GM23338 (cell line): ENCODE data around the gene HTD2. TPM values are rescaled to one million over a fixed set of nuclear protein-coding genes. Genes with fewer than 3 reads are reported as not detected.

Source experiments
- ATAC-seq: fragments of 200-7000 bp; cut with Tn5 transposase; 3 replicates; pipeline ENCODE4 v1.9.1; 2020
- DNase-seq: peaks from one replicate; pipeline ENCODE4 v3.0.0-alpha.2; 2015; ENCODE audit warnings: low spot score
- H2AFZ ChIP-seq: fragments of 200-600 bp; sonication (generic); 2 replicates; pipeline ENCODE4 v1.8.0; 2016; ENCODE audit warnings: antibody characterized with exemption, mild to moderate bottlenecking, moderate library complexity
- H3F3A ChIP-seq: fragments of 200-600 bp; sonication (generic); replicated peaks from 2 replicates; pipeline ENCODE4 v1.8.0; 2017; ENCODE audit warnings: antibody characterized with exemption, mixed run types, low read depth
- H3K27ac ChIP-seq: fragments of 200-600 bp; sonication (generic); 2 replicates; pipeline ENCODE4 v1.6.1; 2016; ENCODE audit warnings: low read depth
- H3K27me3 ChIP-seq: fragments of 200-600 bp; sonication (generic); 2 replicates; pipeline ENCODE4 v1.8.0; 2016; ENCODE audit warnings: mild to moderate bottlenecking, mixed run types, moderate library complexity; ENCODE audit not compliant: insufficient read depth
- H3K36me3 ChIP-seq: fragments of 200-600 bp; sonication (generic); 2 replicates; pipeline ENCODE4 v1.8.0; 2016; ENCODE audit warnings: mild to moderate bottlenecking; ENCODE audit not compliant: insufficient read depth
- H3K4me1 ChIP-seq: fragments of 200-600 bp; sonication (generic); 2 replicates; pipeline ENCODE4 v1.8.0; 2016; ENCODE audit warnings: mild to moderate bottlenecking, moderate library complexity; ENCODE audit not compliant: insufficient read depth
- H3K4me2 ChIP-seq: fragments of 200-600 bp; sonication (generic); 2 replicates; pipeline ENCODE4 v1.7.1; 2017; ENCODE audit warnings: mixed run types
- H3K4me3 ChIP-seq: fragments of 200-600 bp; sonication (generic); 2 replicates; pipeline ENCODE4 v1.6.1; 2016; ENCODE audit warnings: mixed run types
- H3K79me2 ChIP-seq: fragments of 200-600 bp; sonication (generic); replicated peaks from 2 replicates; pipeline ENCODE4 v1.8.0; 2017; ENCODE audit warnings: mild to moderate bottlenecking; ENCODE audit not compliant: insufficient read depth
- H3K9me2 ChIP-seq: fragments of 200-600 bp; sonication (generic); 2 replicates; pipeline ENCODE4 v1.8.0; 2017; ENCODE audit not compliant: insufficient read depth
- H4K20me1 ChIP-seq: fragments of 200-600 bp; sonication (generic); replicated peaks from 2 replicates; pipeline ENCODE4 v1.8.0; 2017; ENCODE audit warnings: mild to moderate bottlenecking; ENCODE audit not compliant: insufficient read depth
- H3K27ac Mint-ChIP-seq: 2 replicates; pipeline ENCODE4 v1.8.0; 2020; ENCODE audit warnings: inconsistent platforms, mild to moderate bottlenecking, moderate library complexity, mixed read lengths
- H3K27me3 Mint-ChIP-seq: 3 replicates; pipeline ENCODE4 v1.8.0; 2022; ENCODE audit warnings: low read depth, mild to moderate bottlenecking, moderate library complexity, mixed read lengths, inconsistent platforms; ENCODE audit not compliant: insufficient read depth, poor library complexity
- H3K36me3 Mint-ChIP-seq: 3 replicates; pipeline ENCODE4 v1.8.0; 2021; ENCODE audit warnings: low read depth, mild to moderate bottlenecking, inconsistent platforms, moderate library complexity, mixed read lengths
- H3K4me1 Mint-ChIP-seq: 3 replicates; pipeline ENCODE4 v1.8.0; 2020; ENCODE audit warnings: mild to moderate bottlenecking, inconsistent platforms, mixed read lengths
- H3K4me3 Mint-ChIP-seq: 3 replicates; pipeline ENCODE4 v1.8.0; 2021; ENCODE audit warnings: moderate library complexity, mild to moderate bottlenecking, inconsistent platforms, mixed read lengths
- H3K9me3 Mint-ChIP-seq: 3 replicates; pipeline ENCODE4 v1.8.0; 2020; ENCODE audit warnings: moderate library complexity, mild to moderate bottlenecking, inconsistent platforms, mixed read lengths
- CREB1 ChIP-seq: fragments of 250-450 bp; sonication (Bioruptor Pico); IDR thresholded peaks from 2 replicates; pipeline ENCODE4 v1.5.0; 2020; ENCODE audit warnings: low read depth, mild to moderate bottlenecking, moderate library complexity
- EZH2 ChIP-seq: fragments of 200-600 bp; sonication (generic); IDR thresholded peaks from one replicate; pipeline ENCODE4 v1.8.0; 2017; ENCODE audit warnings: antibody characterized with exemption, mild to moderate bottlenecking, low read depth; ENCODE audit not compliant: unreplicated experiment
- EZH2phosphoT487 ChIP-seq: fragments of 200-600 bp; sonication (generic); IDR thresholded peaks from one replicate; pipeline ENCODE4 v1.8.1; 2018; ENCODE audit warnings: antibody characterized with exemption; ENCODE audit not compliant: unreplicated experiment
- NANOG ChIP-seq: IDR thresholded peaks from 2 replicates; pipeline ENCODE4 v1.6.1; 2016; ENCODE audit warnings: antibody characterized with exemption, borderline replicate concordance
- POLR2AphosphoS5 ChIP-seq: IDR thresholded peaks from 2 replicates; pipeline ENCODE4 v1.6.1; 2016; ENCODE audit warnings: antibody characterized with exemption, low read depth
- STAT1 ChIP-seq: IDR thresholded peaks from one replicate; pipeline ENCODE4 v1.6.1; 2016; ENCODE audit warnings: antibody characterized with exemption; ENCODE audit not compliant: unreplicated experiment
- ZNF114 ChIP-seq: fragments of 250-450 bp; sonication (Bioruptor Pico); IDR thresholded peaks from 2 replicates; pipeline ENCODE4 v1.5.0; 2020; ENCODE audit warnings: mild to moderate bottlenecking, moderate library complexity
- ZNF331 ChIP-seq: fragments of 250-450 bp; sonication (Bioruptor Pico); IDR thresholded peaks from 2 replicates; pipeline ENCODE4 v1.5.0; 2020; ENCODE audit warnings: low read depth, mild to moderate bottlenecking, moderate library complexity
- polyA plus RNA-seq: library from polyadenylated mRNA; unstranded; fragments of >200 nt; fragmentation: Nextera tagmentation; extraction: Ambion mirVana; gene quantifications from 2 replicates; pipeline ENCODE4 v1.2.1, GENCODE V29; 2016
- total RNA-seq: library from RNA; depleted of rRNA; stranded (reverse); fragments of >200 nt; shearing (Covaris generic); gene quantifications from 2 replicates; pipeline ENCODE4 v1.2.3, GENCODE V29; 2014
- TF ChIP-seq, protein P1 (sequence below): fragments of 250-450 bp; sonication (Bioruptor Pico); IDR thresholded peaks from 2 replicates; pipeline ENCODE4 v1.5.0; 2020; ENCODE audit warnings: mild to moderate bottlenecking, moderate library complexity
- TF ChIP-seq, protein P2 (sequence below): IDR thresholded peaks from 2 replicates; pipeline ENCODE4 v1.6.1; 2016; ENCODE audit warnings: antibody characterized with exemption

The HTD2 gene
- total and polyA plus RNA-seq, 2 experiments from 2014 or later: 19.3 to 24.2 TPM

DNA sequence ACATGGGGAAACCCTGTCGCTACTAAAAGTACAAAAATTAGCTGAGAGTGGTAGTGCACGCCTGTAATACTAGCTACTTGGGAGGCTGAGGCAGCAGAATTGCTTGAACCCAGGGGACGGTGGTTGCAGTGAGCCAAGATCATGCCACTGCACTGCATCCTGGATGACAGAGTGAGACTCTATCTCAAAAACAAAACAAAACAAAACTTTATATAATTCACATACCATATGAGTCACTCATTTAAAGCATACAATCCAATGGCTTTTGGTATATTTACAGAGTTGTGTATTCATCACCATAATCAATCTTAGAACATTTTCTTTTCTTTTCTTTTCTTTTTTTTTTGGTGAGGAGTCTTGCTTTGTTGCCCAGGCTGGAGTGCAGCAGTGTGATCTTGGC lies 35.1 kb downstream of the HTD2 start (continued):
- TF ChIP-seq, protein P1, sequence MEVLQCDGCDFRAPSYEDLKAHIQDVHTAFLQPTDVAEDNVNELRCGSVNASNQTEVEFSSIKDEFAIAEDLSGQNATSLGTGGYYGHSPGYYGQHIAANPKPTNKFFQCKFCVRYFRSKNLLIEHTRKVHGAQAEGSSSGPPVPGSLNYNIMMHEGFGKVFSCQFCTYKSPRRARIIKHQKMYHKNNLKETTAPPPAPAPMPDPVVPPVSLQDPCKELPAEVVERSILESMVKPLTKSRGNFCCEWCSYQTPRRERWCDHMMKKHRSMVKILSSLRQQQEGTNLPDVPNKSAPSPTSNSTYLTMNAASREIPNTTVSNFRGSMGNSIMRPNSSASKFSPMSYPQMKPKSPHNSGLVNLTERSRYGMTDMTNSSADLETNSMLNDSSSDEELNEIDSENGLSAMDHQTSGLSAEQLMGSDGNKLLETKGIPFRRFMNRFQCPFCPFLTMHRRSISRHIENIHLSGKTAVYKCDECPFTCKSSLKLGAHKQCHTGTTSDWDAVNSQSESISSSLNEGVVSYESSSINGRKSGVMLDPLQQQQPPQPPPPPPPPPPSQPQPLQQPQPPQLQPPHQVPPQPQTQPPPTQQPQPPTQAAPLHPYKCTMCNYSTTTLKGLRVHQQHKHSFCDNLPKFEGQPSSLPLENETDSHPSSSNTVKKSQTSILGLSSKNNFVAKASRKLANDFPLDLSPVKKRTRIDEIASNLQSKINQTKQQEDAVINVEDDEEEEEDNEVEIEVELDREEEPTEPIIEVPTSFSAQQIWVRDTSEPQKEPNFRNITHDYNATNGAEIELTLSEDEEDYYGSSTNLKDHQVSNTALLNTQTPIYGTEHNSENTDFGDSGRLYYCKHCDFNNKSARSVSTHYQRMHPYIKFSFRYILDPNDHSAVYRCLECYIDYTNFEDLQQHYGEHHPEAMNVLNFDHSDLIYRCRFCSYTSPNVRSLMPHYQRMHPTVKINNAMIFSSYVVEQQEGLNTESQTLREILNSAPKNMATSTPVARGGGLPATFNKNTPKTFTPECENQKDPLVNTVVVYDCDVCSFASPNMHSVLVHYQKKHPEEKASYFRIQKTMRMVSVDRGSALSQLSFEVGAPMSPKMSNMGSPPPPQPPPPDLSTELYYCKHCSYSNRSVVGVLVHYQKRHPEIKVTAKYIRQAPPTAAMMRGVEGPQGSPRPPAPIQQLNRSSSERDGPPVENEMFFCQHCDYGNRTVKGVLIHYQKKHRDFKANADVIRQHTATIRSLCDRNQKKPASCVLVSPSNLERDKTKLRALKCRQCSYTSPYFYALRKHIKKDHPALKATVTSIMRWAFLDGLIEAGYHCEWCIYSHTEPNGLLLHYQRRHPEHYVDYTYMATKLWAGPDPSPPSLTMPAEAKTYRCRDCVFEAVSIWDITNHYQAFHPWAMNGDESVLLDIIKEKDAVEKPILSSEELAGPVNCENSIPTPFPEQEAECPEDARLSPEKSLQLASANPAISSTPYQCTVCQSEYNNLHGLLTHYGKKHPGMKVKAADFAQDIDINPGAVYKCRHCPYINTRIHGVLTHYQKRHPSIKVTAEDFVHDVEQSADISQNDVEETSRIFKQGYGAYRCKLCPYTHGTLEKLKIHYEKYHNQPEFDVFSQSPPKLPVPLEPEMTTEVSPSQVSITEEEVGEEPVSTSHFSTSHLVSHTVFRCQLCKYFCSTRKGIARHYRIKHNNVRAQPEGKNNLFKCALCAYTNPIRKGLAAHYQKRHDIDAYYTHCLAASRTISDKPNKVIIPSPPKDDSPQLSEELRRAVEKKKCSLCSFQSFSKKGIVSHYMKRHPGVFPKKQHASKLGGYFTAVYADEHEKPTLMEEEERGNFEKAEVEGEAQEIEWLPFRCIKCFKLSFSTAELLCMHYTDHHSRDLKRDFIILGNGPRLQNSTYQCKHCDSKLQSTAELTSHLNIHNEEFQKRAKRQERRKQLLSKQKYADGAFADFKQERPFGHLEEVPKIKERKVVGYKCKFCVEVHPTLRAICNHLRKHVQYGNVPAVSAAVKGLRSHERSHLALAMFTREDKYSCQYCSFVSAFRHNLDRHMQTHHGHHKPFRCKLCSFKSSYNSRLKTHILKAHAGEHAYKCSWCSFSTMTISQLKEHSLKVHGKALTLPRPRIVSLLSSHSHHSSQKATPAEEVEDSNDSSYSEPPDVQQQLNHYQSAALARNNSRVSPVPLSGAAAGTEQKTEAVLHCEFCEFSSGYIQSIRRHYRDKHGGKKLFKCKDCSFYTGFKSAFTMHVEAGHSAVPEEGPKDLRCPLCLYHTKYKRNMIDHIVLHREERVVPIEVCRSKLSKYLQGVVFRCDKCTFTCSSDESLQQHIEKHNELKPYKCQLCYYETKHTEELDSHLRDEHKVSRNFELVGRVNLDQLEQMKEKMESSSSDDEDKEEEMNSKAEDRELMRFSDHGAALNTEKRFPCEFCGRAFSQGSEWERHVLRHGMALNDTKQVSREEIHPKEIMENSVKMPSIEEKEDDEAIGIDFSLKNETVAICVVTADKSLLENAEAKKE (CRISPR knock-in tag): no peak
- TF ChIP-seq, protein P2, sequence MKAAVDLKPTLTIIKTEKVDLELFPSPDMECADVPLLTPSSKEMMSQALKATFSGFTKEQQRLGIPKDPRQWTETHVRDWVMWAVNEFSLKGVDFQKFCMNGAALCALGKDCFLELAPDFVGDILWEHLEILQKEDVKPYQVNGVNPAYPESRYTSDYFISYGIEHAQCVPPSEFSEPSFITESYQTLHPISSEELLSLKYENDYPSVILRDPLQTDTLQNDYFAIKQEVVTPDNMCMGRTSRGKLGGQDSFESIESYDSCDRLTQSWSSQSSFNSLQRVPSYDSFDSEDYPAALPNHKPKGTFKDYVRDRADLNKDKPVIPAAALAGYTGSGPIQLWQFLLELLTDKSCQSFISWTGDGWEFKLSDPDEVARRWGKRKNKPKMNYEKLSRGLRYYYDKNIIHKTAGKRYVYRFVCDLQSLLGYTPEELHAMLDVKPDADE: no peak

DNA sequence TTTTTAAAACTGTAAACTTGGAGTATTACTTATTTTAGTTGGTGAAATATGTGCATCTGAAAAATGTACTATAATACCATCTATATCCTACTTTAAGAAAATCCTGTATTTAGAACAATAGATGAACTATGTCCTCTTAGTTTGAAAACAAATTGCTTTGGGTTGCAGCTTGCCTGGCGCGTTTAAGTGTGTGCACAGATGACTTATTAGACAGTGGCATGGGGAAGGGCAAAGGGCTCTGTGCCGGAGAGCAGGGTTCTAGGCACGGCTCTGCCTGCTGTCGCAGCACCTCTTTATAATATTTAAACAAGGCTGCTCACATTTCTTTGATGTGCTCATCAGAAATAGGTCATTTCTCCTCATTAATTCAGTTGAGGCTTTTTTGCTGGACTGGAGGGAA lies 36.4 kb downstream of the HTD2 start:
- no peak overlapping the region for H2AFZ ChIP-seq
- Mint-ChIP-seq H3K4me3 (no peak overlapping the region), H3K36me3 (no peaks in the 10 kb centered on the region), H3K4me1 (no peaks in the 10 kb centered on the region), H3K27me3 (no peaks in the 10 kb centered on the region), H3K27ac (no peak overlapping the region), H3K9me3 (no peaks in the 10 kb centered on the region)
- DNase-seq (no peak), ATAC-seq (no peak)
- H3K36me3 ChIP-seq: no peaks in the 10 kb centered on the region
- no peaks in the 10 kb centered on the region for H3F3A ChIP-seq
- no peaks in the 10 kb centered on the region for H3K9me2 ChIP-seq
- no peaks in the 10 kb centered on the region for H3K79me2 ChIP-seq
- H3K4me2 ChIP-seq: no peak overlapping the region
- H3K27me3 ChIP-seq: no peaks in the 10 kb centered on the region
- no peak overlapping the region for H3K27ac ChIP-seq
- H3K4me1 ChIP-seq: no peaks in the 10 kb centered on the region
- no peak overlapping the region for H3K4me3 ChIP-seq
- no peaks in the 10 kb centered on the region for H4K20me1 ChIP-seq
- TF ChIP-seq ZNF114 (CRISPR knock-in tag) (no peak), EZH2phosphoT487 (no peak), STAT1 (no peak), ZNF331 (CRISPR knock-in tag) (no peak), EZH2 (no peak), CREB1 (CRISPR knock-in tag) (no peak), POLR2AphosphoS5 (no peak), NANOG (no peak)
- TF ChIP-seq, protein P1 (CRISPR knock-in tag): no peak
